CD4-positive, alpha-beta T cell treated with Interferon alpha-2 for 1 hour (primary cell): ENCODE results near the gene RAB3GAP2.
"Not testable (repeated sequence)": the region's sequence is repeated elsewhere in the genome, so short reads cannot be mapped to it uniquely, and the experiment has no call there.

ENCODE experiments used
- DNase-seq, 2 donors: peaks; one replicate each; pipeline ENCODE4 v3.0.0-alpha.2; 2020 to 2022

The RAB3GAP2 gene, protein sequence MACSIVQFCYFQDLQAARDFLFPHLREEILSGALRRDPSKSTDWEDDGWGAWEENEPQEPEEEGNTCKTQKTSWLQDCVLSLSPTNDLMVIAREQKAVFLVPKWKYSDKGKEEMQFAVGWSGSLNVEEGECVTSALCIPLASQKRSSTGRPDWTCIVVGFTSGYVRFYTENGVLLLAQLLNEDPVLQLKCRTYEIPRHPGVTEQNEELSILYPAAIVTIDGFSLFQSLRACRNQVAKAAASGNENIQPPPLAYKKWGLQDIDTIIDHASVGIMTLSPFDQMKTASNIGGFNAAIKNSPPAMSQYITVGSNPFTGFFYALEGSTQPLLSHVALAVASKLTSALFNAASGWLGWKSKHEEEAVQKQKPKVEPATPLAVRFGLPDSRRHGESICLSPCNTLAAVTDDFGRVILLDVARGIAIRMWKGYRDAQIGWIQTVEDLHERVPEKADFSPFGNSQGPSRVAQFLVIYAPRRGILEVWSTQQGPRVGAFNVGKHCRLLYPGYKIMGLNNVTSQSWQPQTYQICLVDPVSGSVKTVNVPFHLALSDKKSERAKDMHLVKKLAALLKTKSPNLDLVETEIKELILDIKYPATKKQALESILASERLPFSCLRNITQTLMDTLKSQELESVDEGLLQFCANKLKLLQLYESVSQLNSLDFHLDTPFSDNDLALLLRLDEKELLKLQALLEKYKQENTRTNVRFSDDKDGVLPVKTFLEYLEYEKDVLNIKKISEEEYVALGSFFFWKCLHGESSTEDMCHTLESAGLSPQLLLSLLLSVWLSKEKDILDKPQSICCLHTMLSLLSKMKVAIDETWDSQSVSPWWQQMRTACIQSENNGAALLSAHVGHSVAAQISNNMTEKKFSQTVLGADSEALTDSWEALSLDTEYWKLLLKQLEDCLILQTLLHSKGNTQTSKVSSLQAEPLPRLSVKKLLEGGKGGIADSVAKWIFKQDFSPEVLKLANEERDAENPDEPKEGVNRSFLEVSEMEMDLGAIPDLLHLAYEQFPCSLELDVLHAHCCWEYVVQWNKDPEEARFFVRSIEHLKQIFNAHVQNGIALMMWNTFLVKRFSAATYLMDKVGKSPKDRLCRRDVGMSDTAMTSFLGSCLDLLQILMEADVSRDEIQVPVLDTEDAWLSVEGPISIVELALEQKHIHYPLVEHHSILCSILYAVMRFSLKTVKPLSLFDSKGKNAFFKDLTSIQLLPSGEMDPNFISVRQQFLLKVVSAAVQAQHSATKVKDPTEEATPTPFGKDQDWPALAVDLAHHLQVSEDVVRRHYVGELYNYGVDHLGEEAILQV (N-terminal part only)

DNA sequence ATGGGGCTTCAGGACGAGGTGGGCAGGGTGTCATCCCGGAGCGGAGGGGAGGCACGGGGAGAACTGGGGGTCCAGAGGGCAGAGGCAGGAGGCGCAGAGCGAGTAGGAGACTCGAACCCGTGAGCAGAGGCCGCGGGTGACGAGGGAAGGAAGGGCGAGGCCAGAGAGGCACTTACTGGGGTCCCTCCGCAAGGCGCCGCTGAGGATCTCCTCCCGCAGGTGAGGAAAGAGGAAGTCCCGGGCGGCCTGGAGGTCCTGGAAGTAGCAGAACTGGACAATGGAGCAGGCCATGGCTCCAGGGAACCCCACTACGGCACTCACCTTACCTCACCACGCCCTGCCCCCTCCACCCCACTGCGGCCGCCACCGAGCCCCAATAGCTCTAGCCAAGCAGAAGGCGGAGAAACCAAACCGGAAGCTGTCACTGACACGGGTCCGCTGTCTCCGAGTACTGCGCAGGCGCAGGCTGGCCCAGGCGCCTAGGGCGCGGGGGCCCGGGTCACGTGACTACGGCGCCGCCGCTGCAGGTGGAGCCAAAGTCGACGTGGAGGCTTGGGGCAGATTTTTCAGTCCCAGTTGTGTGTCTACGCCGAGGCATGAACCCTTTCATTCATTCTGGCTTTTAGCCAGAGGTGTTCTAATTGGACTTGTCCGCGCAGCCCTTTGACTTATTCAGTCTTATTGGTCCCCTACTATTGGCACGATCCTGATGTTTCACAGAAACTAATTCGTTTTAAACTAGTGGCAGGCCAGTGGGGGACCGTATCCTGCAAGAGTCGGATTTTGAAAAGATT is at the start of gene RAB3GAP2:
Gene RAB3GAP2, minus strand, starts transcription at position 407 of the 794 bp plus-strand sequence. Its CDS starts 116 bp downstream, at position 291.
- DNase-seq = peak; percentile 97 to 98

DNA sequence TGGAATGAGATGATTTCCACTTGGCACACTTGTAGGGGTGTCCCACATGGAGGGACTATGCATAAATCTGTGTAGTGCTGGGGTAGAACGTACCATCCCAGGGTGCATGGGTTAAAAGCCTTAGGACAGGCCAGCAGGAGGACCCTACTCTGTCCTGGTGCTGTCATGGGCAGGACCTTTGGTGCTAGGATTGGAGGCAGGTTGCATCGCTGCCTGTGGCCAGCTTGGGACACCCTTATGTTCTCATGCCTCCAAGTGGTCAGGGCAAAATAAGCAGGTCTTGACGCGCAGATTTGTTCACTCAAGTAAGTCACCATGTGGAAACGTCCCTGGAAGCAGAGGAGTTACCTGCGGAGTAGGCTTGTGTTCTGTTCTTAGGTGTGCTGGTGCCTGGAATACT is 49.5 kb upstream of the RAB3GAP2 start:
- DNase-seq = no peak

DNA sequence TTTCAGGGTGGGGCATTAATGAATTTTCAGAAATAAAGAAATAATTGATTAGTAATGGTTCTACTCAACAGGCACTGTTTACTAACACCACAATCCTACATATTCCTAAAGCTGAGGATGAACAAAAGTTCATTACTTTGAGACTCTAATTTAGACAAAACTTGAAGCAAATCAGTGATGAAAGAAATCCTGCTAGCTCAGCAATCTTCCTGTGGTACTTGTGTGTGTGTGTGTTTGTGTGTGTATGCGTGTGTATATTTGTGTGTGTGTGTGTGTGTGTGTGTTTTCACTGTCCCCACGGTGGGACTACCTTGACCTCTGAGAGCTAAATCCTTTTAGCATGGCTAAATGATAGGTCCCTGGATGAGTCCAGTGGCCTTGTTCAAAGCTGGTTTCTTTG is 48.5 kb upstream of the RAB3GAP2 start:
- no peak for DNase-seq

DNA sequence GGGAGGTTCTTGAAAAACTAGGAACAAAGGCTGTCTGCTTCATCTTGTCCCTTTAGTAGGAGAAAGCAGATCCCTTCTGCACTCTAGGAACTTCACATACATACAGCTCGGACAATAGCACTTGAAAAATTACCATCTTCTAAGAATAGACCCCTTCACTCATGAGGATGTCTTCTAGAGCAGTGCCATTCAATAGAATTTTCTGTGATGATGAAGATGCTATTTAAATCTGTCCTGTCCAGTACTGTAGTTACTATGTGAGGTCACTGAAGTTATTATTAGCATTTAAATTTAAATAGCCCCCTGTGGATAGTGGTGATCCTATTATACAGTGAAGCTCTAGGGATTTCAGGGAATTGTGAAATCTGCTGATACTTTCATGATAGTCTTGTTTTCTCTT is 46.4 kb upstream of the RAB3GAP2 start:
- DNase-seq = no peak

DNA sequence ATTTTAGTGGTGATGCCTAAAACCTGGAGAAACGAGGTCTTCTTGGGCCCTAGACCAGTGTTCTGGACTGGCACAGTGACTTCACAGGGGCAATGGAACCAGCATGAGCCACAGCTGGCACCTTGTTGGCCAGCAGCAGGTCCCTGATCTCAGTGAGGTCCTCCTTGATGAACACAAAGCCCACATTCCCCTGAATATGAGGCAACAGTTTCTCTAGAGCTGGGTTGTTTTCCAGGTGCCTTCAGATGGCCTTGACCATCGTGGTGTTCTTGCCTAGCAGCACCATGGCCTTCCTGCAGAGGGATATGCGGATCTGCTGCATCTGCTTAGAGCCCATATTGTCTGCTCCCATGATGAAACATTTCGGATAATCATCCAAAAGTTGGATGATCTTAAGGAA is 44.9 kb upstream of the RAB3GAP2 start:
- DNase-seq = no peak

DNA sequence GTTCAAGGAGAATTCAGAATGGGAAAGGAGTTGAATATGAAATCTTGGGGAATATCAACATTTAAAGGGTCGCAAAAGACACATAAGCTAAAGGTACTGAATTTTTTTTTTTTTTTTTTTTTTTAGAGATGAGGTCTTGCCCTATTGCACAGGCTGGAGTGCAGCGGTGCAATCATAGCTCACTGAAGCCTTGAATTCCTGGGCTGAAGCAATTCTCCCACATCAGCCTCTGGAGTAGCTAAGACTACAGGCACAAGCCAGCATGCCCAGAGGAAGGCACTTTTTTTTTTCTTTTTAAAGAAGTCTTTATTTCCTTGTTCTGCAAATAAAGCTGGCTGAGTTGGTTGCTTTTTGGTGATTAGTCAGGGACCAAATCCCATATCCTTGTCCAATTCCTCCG is 44.1 kb upstream of the RAB3GAP2 start:
- no peak for DNase-seq

DNA sequence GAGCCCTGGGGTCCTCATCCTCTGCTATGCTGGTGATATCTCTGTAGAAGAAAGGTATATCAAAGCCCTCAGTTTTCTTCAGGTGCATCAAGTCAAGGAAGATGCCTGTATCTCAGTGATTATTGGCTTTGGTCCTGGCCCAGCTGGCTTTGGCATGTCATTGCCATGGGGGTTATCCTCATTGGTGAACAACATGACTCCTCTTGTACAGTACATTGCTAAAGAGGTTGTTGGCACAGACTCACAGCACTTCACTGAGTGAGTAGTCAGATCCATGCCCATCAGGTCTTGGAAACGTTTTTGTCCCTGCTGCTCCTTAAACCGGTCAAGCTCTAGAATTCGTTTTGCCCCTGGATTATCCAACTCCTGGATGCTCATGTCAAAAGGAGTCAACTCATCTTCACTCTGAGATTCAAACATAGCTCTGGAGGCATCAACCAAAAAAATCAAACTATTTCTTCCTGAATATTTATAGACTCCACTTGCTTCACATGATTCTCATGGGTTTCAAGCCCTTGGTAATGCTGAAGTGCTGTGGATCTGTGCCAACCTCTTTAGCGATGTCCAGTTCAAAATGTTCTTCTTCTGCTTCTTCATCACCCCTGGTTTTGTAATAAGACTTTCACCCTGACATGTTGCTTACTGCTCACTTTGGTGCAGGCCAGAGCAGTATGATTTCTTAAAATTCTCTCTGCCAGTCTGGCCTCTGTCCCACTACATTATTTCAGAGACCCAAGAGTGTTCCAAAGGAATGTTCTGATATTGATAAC is 43.0 kb upstream of the RAB3GAP2 start:
- no peak for DNase-seq

DNA sequence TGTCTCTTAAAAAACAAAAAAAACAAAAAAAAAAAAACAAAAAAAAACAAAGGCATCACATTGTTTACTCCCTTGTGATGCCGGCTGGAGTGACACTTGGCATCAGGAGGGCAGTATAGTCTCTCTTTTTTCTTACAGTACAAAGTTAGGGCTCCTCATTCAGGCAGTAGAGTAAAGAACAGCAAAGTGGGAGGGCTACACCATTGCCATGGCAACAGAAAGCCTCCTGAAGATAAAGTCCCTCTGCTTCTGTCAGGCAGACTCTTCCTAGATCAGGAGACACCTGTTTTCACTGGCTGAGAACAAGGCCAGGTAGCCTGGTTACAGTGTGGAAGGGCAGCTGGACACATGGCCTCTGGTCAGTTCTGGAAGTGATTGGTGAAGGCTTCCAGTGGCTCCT is 41.3 kb upstream of the RAB3GAP2 start:
- DNase-seq = no peak

DNA sequence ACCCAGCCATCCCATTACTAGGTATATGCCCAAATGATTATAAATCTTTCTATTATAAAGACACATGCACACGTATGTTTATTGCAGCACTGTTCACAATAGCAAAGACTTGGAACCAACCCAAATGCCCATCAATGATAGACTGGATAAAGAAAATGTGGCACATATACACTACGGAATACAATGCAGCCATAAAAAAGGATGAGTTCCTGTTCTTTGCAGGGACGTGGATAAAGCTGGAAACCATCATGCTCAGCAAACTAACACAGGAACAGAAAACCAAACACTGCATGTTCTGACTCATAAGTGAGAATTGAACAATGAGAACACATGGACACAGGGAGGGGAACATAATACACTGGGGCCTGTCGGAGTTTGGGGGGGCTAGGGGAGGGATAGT is 37.9 kb upstream of the RAB3GAP2 start:
- DNase-seq = not testable (repeated sequence)

DNA sequence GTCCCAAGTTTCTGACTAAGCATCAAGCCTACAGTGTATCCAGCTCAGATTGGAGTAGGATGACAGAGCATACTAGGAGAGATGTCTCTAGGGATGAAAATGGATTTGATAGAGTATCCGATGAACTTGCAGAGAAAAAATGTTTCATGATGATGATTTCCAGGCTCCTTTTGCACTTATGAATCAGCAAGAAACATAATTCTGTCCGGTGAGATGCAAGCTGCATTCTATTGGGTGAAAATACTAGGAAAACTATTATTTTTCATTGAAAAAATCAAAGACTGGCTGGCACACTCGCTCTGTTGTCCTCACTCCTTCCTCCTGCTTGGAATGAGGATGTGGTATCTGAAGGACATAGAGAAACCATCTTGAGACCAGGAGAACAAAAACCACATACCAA is 35.4 kb upstream of the RAB3GAP2 start:
- no peak for DNase-seq

DNA sequence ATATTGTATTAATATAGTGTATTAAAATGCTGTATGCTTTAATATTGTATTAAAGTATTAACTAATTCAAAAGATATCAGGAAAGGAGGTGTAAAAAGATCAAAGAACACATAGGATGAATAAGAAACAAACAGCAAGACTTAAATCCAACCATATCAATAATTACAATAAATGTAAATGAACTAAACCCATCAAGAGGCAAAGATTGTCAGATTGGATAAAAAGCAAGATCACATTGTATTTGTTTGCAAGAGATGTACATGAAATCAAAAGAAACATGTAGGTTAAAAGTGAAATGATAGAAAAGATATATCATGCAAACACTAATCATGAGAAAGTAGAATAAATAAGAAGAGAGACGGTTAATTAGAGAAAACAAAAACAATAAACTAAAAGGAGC is 34.1 kb upstream of the RAB3GAP2 start:
- no peak for DNase-seq

DNA sequence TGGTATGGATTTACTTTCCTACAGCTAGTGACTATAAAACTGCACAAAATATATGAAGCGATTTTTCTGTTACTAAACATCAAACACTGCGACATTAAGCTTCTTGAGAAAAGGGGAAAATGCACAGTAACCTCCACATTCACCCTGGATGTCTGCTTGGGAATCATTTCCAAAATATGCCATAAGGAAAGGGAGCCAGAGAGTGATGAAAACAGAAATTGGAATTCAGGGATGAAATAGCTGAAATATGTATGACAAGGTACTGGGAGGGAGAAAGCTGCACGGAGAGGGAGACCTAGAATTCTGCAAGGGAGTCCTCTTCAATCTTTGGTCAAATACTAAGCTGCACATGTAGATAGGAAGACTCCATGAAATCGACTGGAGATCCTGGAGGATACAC is 31.6 kb upstream of the RAB3GAP2 start:
- no peak for DNase-seq

DNA sequence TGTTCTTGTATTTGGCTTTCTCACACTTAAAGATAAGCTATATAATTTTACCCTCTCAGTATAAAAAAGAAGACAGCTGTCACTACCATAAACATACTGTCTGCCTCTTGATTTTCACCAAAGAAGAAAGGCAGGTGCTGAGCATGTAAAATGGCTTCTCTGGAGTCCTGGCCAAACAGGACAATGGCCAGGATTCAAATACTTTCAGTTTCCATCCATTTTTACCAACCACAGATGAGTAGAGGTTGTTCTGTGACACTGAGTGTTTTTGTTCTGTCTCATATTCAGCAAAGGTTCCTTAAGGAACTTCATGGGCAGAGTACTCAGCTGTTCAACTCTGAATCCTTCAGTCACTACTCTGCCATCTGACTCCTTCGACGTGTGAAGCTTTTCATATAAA is 29.4 kb upstream of the RAB3GAP2 start:
- no peak for DNase-seq

DNA sequence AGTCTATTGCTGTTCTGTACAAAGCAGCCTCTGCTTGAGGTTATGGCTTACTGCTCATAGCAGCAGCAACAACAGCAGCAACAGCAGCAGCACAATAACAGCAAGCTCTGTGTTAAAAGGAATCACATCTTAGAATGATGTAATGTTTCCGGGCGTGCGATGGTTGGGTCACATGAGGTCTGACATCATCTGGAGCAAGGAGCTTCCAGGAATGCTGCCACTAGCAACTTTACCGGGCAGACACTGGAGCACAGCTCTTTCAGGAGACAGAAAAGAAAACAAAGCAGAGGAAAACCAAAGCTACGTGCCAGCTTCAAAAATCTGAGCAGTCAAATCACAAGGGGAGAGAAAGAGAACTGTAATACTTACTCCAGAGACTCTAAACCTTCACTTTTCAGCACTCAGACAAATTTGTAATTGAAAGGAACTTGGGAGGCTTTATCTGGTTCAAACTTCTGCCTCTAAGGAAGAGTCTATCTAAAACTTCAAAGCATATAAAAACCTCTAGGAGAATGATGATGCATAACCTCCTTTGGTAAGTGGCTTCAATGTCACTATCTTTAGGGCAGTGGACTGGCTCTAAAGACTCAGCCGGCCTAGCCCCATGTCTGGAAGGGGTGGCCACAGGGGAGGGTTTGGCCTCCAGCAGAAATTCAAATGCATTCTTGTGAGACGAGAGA is 28.3 kb upstream of the RAB3GAP2 start:
- DNase-seq = no peak

DNA sequence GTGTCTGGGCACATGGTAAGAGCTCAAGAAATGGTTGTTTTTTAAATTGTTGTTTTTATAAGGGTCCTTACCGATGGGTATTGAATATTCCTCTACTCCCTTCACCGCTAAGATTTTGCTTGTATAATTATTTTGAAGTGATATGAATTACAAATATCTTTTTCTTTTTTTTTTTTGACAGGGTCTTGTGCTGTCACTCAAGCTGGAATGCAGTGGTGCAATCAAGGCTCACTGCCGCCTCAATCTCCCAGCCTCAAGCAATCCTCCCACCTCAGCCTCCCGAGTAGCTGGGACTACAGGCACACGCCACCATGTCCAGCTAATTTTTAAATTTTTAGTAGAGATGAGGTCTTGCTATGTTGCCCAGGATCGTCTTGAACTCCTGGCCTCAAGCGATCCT is 27.1 kb upstream of the RAB3GAP2 start:
- DNase-seq = no peak

DNA sequence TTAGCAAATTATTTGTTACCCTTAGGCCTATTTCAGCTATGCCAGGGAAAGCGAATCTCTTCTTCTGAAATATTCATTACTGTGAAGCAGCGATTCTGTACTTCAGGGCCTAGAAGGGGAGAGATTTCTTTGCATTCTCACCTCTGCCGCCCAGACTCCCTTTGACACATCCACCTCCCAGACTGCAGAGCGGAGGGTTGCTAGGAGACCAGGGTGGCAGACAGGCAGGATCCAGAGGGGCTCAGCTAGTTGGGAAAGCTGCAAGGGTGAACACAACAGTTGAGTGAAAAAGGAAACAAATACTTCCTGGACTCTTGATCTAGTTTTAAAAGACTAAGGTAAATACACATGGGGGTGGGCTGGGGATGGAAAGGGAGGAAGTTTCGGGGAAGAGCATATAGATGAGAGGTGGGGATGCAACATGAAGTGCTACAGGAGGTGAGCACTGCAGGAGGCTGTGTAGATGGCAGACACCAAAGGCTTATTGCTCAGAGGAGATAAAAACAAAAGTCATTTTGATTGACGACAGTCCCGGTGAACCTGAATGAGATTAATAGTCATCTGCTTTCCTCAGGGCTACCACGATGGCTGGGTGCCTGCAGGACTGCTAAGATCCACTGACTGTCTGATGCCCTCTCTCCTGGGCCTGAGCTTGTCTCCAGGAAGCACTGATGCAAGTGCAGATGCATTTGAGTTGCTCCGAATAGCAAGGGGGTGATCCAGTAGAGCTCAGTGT is 26.4 kb upstream of the RAB3GAP2 start:
- no peak for DNase-seq

DNA sequence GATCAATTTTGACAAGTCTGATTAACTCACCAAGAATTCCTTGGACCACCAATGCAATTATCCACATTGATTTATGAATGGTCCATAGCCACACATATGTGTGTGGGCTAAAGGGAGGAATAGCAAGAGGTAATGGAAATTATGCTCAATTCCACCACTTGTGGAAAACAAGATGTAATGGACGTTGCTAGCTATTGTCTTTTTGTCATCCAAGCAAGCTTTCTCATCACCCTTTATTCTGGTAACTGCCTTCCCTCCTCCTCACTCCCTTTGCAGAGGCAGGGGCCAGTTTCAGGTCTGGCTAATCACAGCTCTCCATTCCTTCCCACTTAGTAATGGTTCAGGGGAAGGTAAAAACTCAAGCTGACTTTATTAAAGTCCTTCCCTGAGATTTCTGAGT is 24.7 kb upstream of the RAB3GAP2 start:
- DNase-seq = no peak

DNA sequence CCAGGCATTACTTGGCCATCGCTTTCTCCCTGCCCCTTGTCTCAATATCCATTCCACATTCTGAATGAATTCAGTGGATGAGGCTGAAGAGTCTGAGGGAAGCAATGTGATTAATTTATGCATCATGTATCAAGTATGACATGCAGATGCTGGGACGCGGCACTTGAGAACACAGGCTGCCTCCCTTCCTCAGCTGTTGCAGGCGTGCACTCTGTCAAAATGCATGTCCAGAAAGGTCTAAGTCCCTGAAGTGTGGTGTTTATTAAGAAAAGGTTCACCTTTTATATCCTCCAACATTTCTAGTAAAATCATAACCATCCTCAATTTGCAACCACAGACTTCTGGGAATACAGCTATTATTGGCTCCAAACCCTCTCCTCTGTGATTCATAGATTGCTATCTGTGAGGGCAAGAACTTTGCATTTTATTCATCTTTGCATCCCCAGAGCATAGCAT is 22.6 kb upstream of the RAB3GAP2 start:
- DNase-seq = no peak

DNA sequence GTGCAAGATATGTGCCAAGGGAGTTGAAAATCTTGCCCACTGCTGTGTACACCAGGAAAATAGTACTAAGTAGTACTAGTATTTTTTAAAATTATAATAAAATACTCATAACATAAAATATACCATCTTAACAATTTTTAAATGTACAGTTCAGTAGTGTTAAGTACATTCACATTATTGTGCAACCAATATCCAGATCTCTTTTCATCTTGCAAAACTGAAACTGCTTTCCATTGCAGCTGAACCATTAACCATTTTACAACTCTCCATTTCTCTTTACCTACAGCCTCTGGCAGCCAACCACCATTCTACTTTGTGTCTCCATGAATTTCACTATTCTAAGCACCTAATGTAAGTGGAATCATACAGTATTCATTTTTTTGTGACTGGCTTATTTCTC is 19.3 kb upstream of the RAB3GAP2 start:
- DNase-seq = no peak

DNA sequence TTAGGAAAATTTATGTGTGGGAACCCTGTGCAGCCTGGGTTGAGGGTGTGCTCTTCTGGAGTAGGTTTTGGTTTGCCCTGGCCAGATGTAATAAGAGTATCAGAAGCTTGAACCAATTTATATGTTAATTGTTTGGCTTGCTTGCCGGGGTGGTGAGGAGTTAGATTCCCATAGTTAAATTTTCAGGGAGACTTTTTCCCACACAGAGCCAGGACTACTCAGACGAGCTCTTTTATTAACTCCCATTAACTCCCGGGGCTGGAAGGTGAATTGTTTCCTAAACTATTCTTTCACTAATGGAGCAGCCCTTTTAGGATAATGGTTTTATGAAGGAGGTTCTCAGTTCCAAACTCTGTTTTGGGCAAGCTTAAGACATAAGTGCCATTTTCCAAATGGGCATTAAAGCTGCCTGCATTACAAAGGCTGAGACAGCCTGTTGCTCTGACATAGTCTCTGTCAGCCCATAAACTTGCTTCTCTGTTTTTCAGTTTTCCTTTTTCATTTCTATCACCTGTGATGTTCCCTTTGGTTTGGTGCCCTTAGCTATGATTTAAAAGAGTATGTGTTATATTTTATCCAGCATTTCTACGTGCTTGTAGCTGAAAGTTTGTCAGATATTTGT is 18.0 kb upstream of the RAB3GAP2 start:
- DNase-seq = no peak
